Measurements from ENCODE around the gene CDH4.

Gene CDH4

GRCh38 chr20:61668065-61668650 lies 416.1 kb downstream of the CDH4 start:
- TF ChIP-seq, protein P1, sequence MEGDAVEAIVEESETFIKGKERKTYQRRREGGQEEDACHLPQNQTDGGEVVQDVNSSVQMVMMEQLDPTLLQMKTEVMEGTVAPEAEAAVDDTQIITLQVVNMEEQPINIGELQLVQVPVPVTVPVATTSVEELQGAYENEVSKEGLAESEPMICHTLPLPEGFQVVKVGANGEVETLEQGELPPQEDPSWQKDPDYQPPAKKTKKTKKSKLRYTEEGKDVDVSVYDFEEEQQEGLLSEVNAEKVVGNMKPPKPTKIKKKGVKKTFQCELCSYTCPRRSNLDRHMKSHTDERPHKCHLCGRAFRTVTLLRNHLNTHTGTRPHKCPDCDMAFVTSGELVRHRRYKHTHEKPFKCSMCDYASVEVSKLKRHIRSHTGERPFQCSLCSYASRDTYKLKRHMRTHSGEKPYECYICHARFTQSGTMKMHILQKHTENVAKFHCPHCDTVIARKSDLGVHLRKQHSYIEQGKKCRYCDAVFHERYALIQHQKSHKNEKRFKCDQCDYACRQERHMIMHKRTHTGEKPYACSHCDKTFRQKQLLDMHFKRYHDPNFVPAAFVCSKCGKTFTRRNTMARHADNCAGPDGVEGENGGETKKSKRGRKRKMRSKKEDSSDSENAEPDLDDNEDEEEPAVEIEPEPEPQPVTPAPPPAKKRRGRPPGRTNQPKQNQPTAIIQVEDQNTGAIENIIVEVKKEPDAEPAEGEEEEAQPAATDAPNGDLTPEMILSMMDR (IDR thresholded peaks at IDR 0.05; ENCODE audit: low read depth, low read length), result no peak

DNA sequence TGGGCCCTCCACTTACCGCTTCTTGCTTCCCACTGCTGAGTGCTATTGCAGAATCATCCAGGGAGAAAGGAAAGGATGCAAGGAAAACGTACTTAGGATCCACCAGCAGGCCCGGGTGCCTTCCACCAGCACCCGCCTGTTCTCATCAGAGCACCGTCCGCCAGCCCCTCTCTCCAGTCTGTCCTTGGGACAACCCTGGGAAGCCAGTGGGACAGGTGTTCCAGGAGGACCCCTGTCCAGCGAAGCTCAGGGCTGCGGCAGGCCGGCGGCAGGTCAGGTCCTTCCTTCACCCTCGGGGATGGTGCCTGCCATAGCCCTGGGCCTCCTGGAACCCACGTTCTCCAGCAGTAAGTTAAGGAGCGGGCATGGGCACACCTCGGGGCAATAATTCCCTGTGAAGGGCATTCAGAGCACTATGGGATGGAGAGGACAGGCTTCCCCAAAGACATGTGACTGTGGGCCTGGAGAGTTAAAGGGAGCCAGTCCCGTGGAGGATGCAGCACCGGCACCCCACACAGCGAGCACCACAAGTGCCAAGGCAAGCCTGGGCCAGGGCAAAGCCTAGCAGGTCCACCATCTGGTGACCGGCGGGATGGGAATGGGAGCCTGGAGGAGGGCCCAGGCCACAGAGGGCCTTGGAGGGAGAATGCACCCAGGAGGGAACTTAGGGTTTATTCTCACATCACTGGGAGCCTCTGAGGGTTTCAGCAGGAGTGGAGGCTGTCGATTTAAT lies 416.9 kb downstream of the CDH4 start:
- DNase-seq (ENCODE audit: low read depth in 2 of 2), result no peak

More at GRCh38 chr20:61668065-61668650, 416.1 kb downstream of the CDH4 start:
- no peak for DNase-seq (ENCODE audit: low read depth in 2 of 2)
- H3K4me3 ChIP-seq (replicated peaks in 1 of 2; ENCODE audit: low read depth in 2 of 2, low read length in 2 of 2), result no peak overlapping the region

GRCh38 chr20:61670274-61670673 lies 418.2 kb downstream of the CDH4 start:
- no peak overlapping the region for H3K4me3 ChIP-seq (replicated peaks in 1 of 2; ENCODE audit: low read depth in 2 of 2, low read length in 2 of 2)
- TF ChIP-seq, protein P1 (IDR thresholded peaks at IDR 0.05; ENCODE audit: low read depth, low read length), result no peak
- DNase-seq (ENCODE audit: low read depth in 2 of 2), result no peak

More for the DNA sequence above, 416.9 kb downstream of the CDH4 start:
- TF ChIP-seq, protein P1 (IDR thresholded peaks at IDR 0.05; ENCODE audit: low read depth, low read length), result no peak
- H3K4me3 ChIP-seq (replicated peaks in 1 of 2; ENCODE audit: low read depth in 2 of 2, low read length in 2 of 2), result no peak overlapping the region

- TF ChIP-seq, protein P1 (IDR thresholded peaks at IDR 0.05; ENCODE audit: low read depth, low read length), result no peak
- no peak for DNase-seq (ENCODE audit: low read depth in 2 of 2)
- no peak overlapping the region for H3K4me3 ChIP-seq (replicated peaks in 1 of 2; ENCODE audit: low read depth in 2 of 2, low read length in 2 of 2)
Measured at GRCh38 chr20:61671559-61671958, 419.5 kb downstream of the CDH4 start.

DNA sequence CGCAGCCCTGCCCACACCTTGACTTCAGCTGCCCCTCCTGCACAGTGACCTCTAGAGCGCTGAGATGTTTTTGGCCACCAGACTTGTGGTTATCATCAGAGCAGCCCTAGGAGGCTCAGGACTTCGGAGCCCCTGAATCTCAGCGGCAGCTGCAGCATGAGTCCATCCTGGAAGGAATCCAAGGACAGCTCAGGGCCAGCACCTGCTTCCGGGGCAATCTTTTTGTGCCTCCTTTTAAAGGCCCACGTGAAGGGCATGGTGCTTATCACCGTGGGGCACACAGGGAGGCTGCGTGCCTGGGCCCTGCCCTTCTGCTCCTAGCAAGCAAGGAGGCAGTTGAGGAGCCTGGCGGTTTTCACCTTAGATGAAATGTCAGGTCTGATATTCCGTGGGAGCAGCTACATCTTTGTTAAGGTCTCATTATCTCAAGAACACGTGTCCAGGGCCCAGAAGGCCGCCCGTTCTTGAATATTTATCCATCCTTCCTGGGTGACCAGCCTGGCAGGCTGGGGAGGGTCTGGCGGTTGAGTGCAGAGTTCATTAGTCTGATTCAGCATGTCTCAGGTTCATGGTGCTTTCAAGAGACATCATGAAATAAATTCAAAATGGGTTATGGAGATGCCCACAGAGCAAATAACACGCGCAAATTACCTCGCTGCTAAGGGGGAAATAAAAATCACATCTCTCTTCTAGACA lies 421.2 kb downstream of the CDH4 start:
- DNase-seq (ENCODE audit: low read depth in 2 of 2), result no peak
- TF ChIP-seq, protein P1 (IDR thresholded peaks at IDR 0.05; ENCODE audit: low read depth, low read length), result no peak

DNA sequence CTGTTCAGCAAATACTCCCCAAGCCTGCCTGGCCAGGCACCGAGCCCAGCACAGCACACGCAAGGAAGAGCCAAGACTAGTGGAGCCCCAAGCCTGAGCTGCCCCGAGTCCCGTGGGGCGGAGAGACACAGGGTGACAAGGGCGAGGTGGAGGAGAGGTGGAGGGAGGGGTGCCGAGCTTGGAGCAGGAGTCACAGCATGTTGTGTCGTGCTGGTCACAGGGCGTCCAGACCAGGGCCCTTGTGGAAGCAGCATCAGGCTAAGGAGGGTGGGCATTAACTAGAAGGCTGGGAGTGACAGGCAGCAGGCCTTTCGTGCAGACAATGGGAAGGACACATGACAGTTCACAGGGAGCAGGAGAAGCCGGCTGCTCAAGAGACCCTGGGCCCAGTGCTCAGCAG lies 422.1 kb downstream of the CDH4 start:
- TF ChIP-seq, protein P1 (IDR thresholded peaks at IDR 0.05; ENCODE audit: low read depth, low read length), result no peak
- no peak for DNase-seq (ENCODE audit: low read depth in 2 of 2)
- H3K4me3 ChIP-seq (replicated peaks in 1 of 2; ENCODE audit: low read depth in 2 of 2, low read length in 2 of 2), result no peak overlapping the region

More for the DNA sequence above, 421.2 kb downstream of the CDH4 start:
- no peak overlapping the region for H3K4me3 ChIP-seq (replicated peaks in 1 of 2; ENCODE audit: low read depth in 2 of 2, low read length in 2 of 2)
